ENCODE data around the gene DLX6. TPM values are rescaled to one million over a fixed set of nuclear protein-coding genes. Genes with fewer than 3 reads are reported as not detected.

Gene DLX6
- total RNA-seq, 6 experiments from 2014 or later = not detected

DNA sequence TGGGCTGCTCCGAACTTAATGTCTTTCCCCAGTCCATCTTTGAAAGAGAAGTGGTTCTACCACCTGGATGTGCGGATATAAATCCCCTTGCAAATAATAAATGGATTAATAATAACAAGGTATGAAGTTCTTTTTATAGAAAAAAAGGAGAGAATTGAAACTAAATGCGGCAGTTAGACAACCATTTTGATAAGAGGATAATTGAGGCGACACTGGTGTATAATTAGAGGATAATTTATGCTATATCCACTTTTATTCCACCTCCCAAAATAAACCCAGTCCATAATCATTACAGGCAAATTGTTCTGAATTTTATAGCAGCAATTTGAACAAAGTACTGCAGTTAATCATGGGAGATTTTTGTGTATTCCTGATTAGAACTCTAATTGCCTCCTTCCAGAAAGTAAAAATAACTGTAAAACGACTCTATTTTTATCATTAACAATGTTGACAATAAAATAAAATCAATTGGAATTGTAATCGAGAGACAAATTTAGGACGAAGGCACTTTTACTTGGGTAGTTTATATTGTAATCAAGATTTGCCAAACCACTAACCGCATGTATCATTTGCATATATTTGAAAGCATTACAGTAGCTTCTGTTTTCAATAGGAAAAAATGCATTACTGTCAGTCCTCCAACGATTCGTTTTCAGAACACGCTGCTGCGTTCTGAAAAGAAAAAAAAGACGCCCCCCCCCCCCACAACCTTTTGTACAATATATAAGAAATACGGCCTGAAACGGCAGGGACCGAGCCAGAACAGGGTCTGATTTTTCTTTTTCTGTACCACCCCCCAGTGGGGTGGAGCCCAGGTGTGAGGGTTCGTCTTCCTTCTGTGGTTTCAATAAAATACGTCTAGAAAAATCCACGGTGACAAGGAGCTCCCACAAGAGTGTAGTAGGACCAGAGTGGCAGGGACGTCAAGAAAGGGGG is 838 bp upstream of the DLX6 start:
- Histone ChIP-seq H3K4me1 (peaks cover 0 to 4% (median 0%) of the 10 kb centered on the region in 4 donors), H3K27me3 (peaks cover 11 to 65% of the 10 kb centered on the region in 2 donors), H3K9me3 (no peaks in the 10 kb centered on the region), H3K4me3 (no peak overlapping the region), H3K36me3 (no peaks in the 10 kb centered on the region), H3K27ac (no peak overlapping the region)
- TF ChIP-seq POLR2A (IDR thresholded peaks at IDR 0.05) = no peak
- TF ChIP-seq, protein P1, sequence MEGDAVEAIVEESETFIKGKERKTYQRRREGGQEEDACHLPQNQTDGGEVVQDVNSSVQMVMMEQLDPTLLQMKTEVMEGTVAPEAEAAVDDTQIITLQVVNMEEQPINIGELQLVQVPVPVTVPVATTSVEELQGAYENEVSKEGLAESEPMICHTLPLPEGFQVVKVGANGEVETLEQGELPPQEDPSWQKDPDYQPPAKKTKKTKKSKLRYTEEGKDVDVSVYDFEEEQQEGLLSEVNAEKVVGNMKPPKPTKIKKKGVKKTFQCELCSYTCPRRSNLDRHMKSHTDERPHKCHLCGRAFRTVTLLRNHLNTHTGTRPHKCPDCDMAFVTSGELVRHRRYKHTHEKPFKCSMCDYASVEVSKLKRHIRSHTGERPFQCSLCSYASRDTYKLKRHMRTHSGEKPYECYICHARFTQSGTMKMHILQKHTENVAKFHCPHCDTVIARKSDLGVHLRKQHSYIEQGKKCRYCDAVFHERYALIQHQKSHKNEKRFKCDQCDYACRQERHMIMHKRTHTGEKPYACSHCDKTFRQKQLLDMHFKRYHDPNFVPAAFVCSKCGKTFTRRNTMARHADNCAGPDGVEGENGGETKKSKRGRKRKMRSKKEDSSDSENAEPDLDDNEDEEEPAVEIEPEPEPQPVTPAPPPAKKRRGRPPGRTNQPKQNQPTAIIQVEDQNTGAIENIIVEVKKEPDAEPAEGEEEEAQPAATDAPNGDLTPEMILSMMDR (IDR thresholded peaks at IDR 0.05) = no peak
- no peak for DNase-seq
- WGBS (ENCODE audit: insufficient coverage, low coverage, low lambda C conversion rate, missing lambda C conversion rate) = 7% methylated on average over 20 of the region's 20 CpGs
- no peak for ATAC-seq
- intact Hi-C loops (cut with DNase I) = no loop called here

DNA sequence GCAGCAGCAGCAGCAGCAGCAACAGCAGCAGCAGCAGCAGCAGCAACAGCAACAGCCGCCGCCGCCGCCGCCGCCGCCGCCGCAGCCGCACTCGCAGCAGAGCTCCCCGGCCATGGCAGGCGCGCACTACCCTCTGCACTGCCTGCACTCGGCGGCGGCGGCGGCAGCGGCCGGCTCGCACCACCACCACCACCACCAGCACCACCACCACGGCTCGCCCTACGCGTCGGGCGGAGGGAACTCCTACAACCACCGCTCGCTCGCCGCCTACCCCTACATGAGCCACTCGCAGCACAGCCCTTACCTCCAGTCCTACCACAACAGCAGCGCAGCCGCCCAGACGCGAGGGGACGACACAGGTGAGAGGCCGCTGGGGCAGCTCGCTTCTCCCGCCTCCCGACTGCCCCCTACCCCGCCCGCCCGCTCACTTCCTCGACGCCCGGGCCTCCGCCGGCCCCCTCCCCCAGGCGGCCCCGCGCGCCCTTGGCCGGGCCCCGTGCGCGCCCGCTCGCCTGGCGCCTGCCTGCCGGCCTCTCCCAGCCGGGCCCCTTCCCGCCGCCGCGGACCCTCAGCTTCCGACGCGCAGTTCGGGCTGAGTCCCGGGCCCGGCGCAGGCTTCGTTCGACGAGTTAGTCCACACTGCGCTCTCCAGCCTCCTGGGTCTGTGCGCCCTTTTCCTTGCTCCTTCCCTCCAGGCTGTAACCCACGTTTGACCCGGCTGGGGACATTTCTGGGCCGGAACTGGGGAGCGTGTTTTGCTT is 882 bp downstream of the DLX6 start:
- intact Hi-C loops (cut with DNase I) = no loop called here
- no peak for DNase-seq
- Histone ChIP-seq H3K27me3 (peaks cover 11 to 67% of the 10 kb centered on the region in 2 donors), H3K9me3 (no peaks in the 10 kb centered on the region), H3K36me3 (no peaks in the 10 kb centered on the region), H3K4me1 (peaks cover 0 to 4% (median 0%) of the 10 kb centered on the region in 4 donors), H3K4me3 (peak overlapping the region; percentile 16 to 26 (median 21)), H3K27ac (no peak overlapping the region)
- TF ChIP-seq, protein P1 (IDR thresholded peaks at IDR 0.05) = no peak
- no peak for TF ChIP-seq POLR2A (IDR thresholded peaks at IDR 0.05)
- peak; percentile 80 to 85 (median 83) for ATAC-seq
- 0% methylated on average over 1 of the region's 83 CpGs for WGBS (ENCODE audit: insufficient coverage, low coverage, low lambda C conversion rate, missing lambda C conversion rate)

GRCh38 chr7:97006816-97007582 is 1.6 kb downstream of the DLX6 start:
- Histone ChIP-seq H3K27me3 (peaks cover 7 to 68% of the 10 kb centered on the region in 2 donors), H3K36me3 (no peaks in the 10 kb centered on the region), H3K27ac (no peak overlapping the region), H3K4me3 (no peak overlapping the region), H3K9me3 (no peaks in the 10 kb centered on the region), H3K4me1 (peaks cover 0 to 4% (median 0%) of the 10 kb centered on the region in 4 donors)
- no peak for DNase-seq
- TF ChIP-seq, protein P1 (IDR thresholded peaks at IDR 0.05) = no peak
- no peak for TF ChIP-seq POLR2A (IDR thresholded peaks at IDR 0.05)
- peak in 1 of 4 donors; percentile 17 for ATAC-seq
- 11% methylated on average over 20 of the region's 39 CpGs for WGBS (ENCODE audit: insufficient coverage, low coverage, low lambda C conversion rate, missing lambda C conversion rate)
- intact Hi-C loops (cut with DNase I) = no loop called here

DNA sequence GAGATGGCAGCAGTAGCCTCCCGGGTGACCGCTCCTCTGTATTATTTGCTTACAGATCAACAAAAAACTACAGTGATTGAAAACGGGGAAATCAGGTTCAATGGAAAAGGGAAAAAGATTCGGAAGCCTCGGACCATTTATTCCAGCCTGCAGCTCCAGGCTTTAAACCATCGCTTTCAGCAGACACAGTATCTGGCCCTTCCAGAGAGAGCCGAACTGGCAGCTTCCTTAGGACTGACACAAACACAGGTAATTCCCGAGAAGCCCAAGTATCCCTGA is 2.2 kb downstream of the DLX6 start:
- ATAC-seq = no peak
- Histone ChIP-seq H3K9me3 (no peaks in the 10 kb centered on the region), H3K36me3 (no peaks in the 10 kb centered on the region), H3K27me3 (peaks cover 2 to 65% of the 10 kb centered on the region in 2 donors), H3K4me1 (peaks cover 0 to 4% (median 0%) of the 10 kb centered on the region in 4 donors), H3K4me3 (no peak overlapping the region), H3K27ac (no peak overlapping the region)
- intact Hi-C loops (cut with DNase I) = no loop called here
- no peak for TF ChIP-seq POLR2A (IDR thresholded peaks at IDR 0.05)
- TF ChIP-seq, protein P1 (IDR thresholded peaks at IDR 0.05) = no peak
- 25% methylated on average over 8 of the region's 8 CpGs for WGBS (ENCODE audit: insufficient coverage, low coverage, low lambda C conversion rate, missing lambda C conversion rate)
- no peak for DNase-seq

Measured in right lobe of liver (tissue), 6 donors.